Right lobe of liver (tissue), 4 donors: Measurements from ENCODE around the gene UNC13D.
A peak's percentile ranks its signal among the peaks of the same experiment; 100 is the strongest.

Source experiments
- CTCF ChIP-seq, 4 donors: fragments of 200-600 bp in 3 of 4; fragments of 450-650 bp in 1 of 4; IDR thresholded peaks; one replicate each; pipeline versions ENCODE4 v1.5.1 to v1.8.0; 2016 to 2022; ENCODE audit warnings: antibody characterized with exemption in 4 of 4, mild to moderate bottlenecking in 2 of 4
- POLR2A ChIP-seq: fragments of 450-650 bp; IDR thresholded peaks from one replicate; pipeline ENCODE4 v1.6.1; 2017; ENCODE audit warnings: antibody characterized with exemption, mild to moderate bottlenecking
- donor health status: DM: no; HTN: no; CAD: no.
- donor health status: DM: no; HTN: no; CAD: no.
- donor health status: DM: no; HTN: yes; CAD: no.

GRCh38 chr17:75855310-75856061 lies 11.3 kb upstream of the UNC13D start, which contains the start of gene WBP2:
- TF ChIP-seq CTCF (IDR thresholded peaks at IDR 0.05) (peak in 3 of 4 donors; percentile 33 to 41 (median 37)), POLR2A (peak; percentile 96)
